Calu3 (cell line): ENCODE measurements around the gene SYT8. TPM values are rescaled to one million over a fixed set of nuclear protein-coding genes. Genes with fewer than 3 reads are reported as not detected.
A peak's percentile ranks its signal among the peaks of the same experiment; 100 is the strongest.
"Not testable (repeated sequence)": the region's sequence is repeated elsewhere in the genome, so short reads cannot be mapped to it uniquely, and the experiment has no call there.

Experiments used
- BruUV-seq: library from RNA; stranded (reverse); fragments of 400-500 nt; replicated peaks from 2 replicates; lab custom pipeline; 2021; lab: Mats Ljungman, UMichigan
- CTCF ChIA-PET: fragments of 300-600 bp; sonication (Branson Sonifier 250); formaldehyde crosslinking; loops from one replicate; lab custom pipeline; 2022; ENCODE audit warnings: antibody characterized with exemption; lab: Charles Lee
- DNase-seq: peaks from one replicate; pipeline ENCODE4 v3.0.0; 2022
- H3K27ac Mint-ChIP-seq: one replicate; pipeline ENCODE4 v1.8.0; 2022; ENCODE audit warnings: mixed read lengths; ENCODE audit not compliant: unreplicated experiment
- H3K27me3 Mint-ChIP-seq: one replicate; pipeline ENCODE4 v1.8.0; 2022; ENCODE audit warnings: mixed read lengths; ENCODE audit not compliant: unreplicated experiment
- H3K36me3 Mint-ChIP-seq: one replicate; pipeline ENCODE4 v1.8.0; 2022; ENCODE audit warnings: mild to moderate bottlenecking, moderate library complexity, mixed read lengths; ENCODE audit not compliant: insufficient read depth, unreplicated experiment
- H3K4me1 Mint-ChIP-seq: one replicate; pipeline ENCODE4 v1.8.0; 2022; ENCODE audit warnings: mild to moderate bottlenecking, low read depth, mixed read lengths; ENCODE audit not compliant: unreplicated experiment
- H3K4me3 Mint-ChIP-seq: one replicate; pipeline ENCODE4 v1.8.0; 2022; ENCODE audit warnings: mild to moderate bottlenecking, low read depth, moderate library complexity, mixed read lengths; ENCODE audit not compliant: unreplicated experiment
- H3K9me3 Mint-ChIP-seq: one replicate; pipeline ENCODE4 v1.8.0; 2022; ENCODE audit warnings: low read depth, mixed read lengths; ENCODE audit not compliant: unreplicated experiment
- CTCF ChIP-seq: fragments of 200-600 bp; IDR thresholded peaks from one replicate; pipeline ENCODE4 v1.8.0; 2022; ENCODE audit warnings: antibody characterized with exemption; ENCODE audit not compliant: unreplicated experiment
- intact Hi-C: fragments of 100-400 bp; cut with micrococcal nuclease; formaldehyde crosslinking; loops from one replicate; pipeline ENCODE4 v1.10.0; 2022; ENCODE audit not compliant: unreplicated experiment
- total RNA-seq: library from RNA; stranded (reverse); gene quantifications from 2 replicates; pipeline ENCODE4 v1.2.3, GENCODE V29; 2022

SYT8 gene
- total RNA-seq, 1 experiment from 2014 or later, result 7.1 TPM

DNA sequence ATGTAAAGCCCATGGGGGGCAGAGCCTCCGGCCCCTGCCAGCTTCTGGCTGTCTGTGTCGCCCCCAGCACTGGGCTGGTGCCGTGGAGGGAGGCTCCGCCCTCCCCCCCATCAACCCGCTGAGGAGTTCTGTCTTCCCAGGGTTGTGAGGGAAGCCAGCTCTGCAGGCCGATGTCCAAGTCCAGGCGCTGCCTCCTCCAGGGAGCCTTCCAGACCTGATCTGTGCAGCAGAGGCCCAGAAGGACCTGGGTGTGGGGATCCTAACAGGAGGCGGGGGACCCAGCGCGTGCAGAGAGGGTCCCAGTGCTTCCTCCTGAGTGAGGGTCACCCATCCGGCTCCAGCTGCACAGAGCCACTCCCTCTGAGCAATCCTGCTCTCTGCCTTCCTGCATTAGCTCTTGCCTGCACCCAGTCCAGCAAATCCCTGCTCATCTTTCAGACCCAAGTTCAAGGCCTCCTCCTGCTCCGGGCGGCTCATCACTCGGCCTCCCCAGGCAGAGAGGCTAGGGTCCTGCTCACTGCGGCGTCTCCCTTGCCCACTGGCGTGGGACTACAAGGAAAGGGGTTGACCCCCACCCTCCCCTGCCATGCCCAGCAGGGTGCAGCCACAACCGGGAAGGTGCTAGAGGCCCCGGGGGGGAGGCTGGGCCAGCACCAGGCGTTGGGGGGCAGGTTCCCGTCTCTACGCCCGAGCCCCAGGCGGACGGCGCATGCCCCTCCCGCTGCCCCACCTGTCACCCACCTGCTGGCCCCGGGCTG, 40.5 kb downstream of the SYT8 start:
- Mint-ChIP-seq H3K4me3 (no peak overlapping the region), H3K27me3 (peaks cover 38% of the 10 kb centered on the region), H3K27ac (no peak overlapping the region), H3K4me1 (no peaks in the 10 kb centered on the region), H3K36me3 (peaks cover 11% of the 10 kb centered on the region), H3K9me3 (no peaks in the 10 kb centered on the region)
- BruUV-seq, result no TSS peak
- CTCF ChIA-PET, result interaction anchor here (1.3 kb wide), 1 partner anchor 181 kb away, joined by 3 read pairs; no protein-coding TSS in a partner anchor
- TF ChIP-seq CTCF, result no peak
- intact Hi-C loops, result no loop called here
- no peak for DNase-seq

DNA sequence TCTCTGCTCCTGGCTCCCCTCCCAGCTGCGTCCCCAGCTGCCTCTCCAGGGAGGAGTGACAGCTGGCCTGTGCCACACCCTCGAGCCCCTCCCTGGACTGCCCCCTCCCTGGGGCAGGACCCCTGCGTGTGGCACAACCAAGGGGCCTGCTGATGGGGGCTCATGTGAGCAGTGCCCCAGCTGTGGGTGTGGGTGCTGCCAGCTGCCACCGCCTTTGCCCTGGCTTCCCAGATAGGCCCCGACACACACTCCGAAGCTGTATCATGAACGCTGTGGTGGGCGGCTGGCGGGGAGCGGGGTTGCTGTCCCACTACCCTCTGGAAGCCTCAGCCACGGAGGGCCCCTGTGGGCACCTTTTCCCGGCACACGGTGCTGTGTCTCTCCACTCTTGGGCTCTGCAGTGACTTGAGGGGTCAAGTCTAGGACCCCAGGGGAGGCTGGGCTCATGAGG, 41.1 kb downstream of the SYT8 start:
- H3K27me3 Mint-ChIP-seq, result peaks cover 32% of the 10 kb centered on the region
- H3K4me1 Mint-ChIP-seq, BruUV-seq, intact Hi-C loops, H3K27ac Mint-ChIP-seq, DNase-seq, H3K4me3 Mint-ChIP-seq, H3K9me3 Mint-ChIP-seq: not testable (repeated sequence)
- CTCF ChIA-PET, result interaction anchor here (0.8 to 1.3 kb wide), 3 partner anchors 42 to 276 kb away, joined by 3 to 5 read pairs (median 3); no protein-coding TSS in a partner anchor
- peaks cover 11% of the 10 kb centered on the region for H3K36me3 Mint-ChIP-seq

DNA sequence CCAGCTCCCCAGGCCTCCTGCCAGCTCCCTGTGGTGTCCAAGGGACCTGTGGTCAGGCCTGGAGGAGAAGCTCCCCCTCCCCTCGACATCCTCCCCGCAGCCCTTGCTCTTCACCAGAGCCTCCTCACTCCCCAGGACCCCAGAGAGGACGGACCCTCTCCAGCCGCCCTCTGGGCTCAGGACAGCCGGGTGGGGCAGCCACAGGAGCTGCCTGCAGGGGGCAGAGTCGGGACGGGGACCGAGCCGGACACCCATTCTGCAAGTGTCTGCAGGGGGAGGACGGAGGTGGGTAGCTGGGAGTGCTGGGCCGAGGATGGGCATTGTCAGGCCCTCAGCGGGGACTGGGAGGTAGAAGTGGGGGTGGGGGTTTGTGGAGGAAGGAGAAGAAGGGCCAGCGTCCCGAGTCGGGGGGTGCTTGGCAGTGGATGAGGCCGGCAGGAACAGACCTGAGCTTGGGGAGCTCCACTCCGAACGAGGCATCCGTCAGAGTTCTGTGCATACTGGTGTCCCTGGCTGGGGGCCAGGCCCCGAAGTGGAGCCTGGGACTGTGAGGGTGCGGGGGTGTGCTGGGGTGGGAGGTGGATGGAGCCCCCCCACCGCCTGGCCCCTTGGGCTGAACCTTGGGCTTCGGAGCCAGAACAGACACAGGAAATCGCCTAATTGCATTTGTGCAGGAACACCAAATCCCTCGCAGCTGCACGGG, 41.7 kb downstream of the SYT8 start:
- TF ChIP-seq CTCF, result peak; percentile 56
- CTCF ChIA-PET, result interaction anchor here (0.6 to 1.3 kb wide), 5 partner anchors 41 to 275 kb away, joined by 3 to 5 read pairs (median 3); no protein-coding TSS in a partner anchor
- DNase-seq, result peak; percentile 72
- Mint-ChIP-seq H3K4me3 (no peak overlapping the region), H3K27me3 (peaks cover 26% of the 10 kb centered on the region), H3K27ac (no peak overlapping the region), H3K4me1 (no peaks in the 10 kb centered on the region), H3K9me3 (no peaks in the 10 kb centered on the region), H3K36me3 (peaks cover 11% of the 10 kb centered on the region)
- intact Hi-C loops, result no loop called here
- no TSS peak for BruUV-seq

DNA sequence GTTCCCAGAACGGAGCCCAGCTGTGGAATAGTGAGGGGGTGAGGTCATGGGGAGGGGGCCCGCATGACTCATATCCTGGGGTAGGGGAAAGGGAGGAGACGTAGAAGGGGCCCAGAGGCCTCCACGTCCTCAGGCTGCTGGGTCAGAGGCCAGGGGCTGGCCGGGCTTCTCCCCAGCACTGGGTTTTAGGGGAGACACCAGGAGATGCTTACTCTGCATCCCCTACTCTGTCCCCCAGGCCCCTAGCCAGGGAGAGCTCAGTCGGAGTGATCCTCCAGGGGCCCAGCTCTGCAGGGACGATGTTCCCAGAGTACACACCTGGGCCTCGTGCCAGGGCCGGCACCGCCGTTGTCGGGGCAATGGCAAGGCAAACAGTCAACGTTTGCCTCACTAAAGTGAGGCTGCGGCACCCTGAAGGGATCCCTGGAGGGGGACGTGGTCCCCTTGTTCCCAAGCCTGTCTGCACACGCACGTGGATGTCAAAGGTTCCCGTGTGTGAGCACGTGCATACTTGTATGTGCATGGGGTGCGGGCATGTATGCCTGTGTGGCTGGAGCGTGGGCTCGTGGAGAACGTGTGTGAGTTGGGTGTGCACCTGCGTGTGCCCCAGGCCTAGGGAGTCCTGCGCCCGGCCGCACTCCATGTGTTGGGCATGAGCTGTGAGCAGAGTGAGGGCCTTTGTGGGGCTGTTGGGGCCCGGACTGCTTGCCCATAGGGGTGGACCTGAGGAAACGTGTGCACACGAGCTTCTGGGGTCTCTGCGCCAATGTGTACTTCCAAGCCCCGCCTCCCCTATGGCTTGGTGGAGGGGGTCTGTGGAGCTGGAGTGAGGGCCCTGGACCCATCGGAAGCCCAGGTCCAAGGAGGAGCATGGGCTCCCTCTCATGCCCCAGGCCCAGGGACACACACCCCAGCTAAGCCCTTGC, 42.7 kb downstream of the SYT8 start:
- DNase-seq, result peak; percentile 30
- Mint-ChIP-seq H3K27ac (no peak overlapping the region), H3K9me3 (no peaks in the 10 kb centered on the region), H3K27me3 (peaks cover 16% of the 10 kb centered on the region), H3K36me3 (peaks cover 11% of the 10 kb centered on the region), H3K4me3 (no peak overlapping the region), H3K4me1 (no peaks in the 10 kb centered on the region)
- no peak for TF ChIP-seq CTCF
- BruUV-seq, result no TSS peak
- CTCF ChIA-PET, result interaction anchor here (0.6 to 1.0 kb wide), 2 partner anchors 113 to 123 kb away, joined by 3 to 5 read pairs; no protein-coding TSS in a partner anchor
- intact Hi-C loops, result no loop called here
